Stimulated activated CD4-positive, alpha-beta T cell treated with anti-CD3 and anti-CD28 coated beads, TNF-alpha, amount 100 ng/mL, for 48 hours (primary cell): Measurements from ENCODE around the gene CCRL2.
"Not testable (repeated sequence)": the region's sequence is repeated elsewhere in the genome, so short reads cannot be mapped to it uniquely, and the experiment has no call there.

Experiments
- DNase-seq, 3 donors: peaks; one replicate each; pipeline ENCODE4 v3.0.0-alpha.2; 2020; ENCODE audit warnings: low read depth in 3 of 3

Gene CCRL2

GRCh38 chr3:46405301-46406019 lies 1.6 kb upstream of the CCRL2 start:
- DNase-seq = no peak

DNA sequence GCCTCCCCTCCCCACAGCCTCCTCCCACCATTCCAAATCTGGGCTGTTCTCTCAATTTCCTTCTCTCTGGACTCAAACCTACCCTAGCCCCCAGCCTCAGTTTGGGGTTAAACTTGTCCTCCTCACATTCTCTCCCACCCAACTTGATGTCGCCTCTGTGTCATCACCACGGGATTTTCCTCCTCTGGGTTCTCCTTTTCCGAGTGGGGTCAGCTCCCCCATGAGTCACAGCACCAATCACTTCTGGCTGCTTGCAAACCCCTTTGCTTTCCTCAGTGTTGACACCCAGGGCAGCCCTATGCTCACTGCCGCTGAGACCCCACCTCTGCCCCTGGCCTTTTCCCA lies 644 bp upstream of the CCRL2 start:
- no peak for DNase-seq

GRCh38 chr3:46407970-46408369 lies 911 bp downstream of the CCRL2 start:
- no peak for DNase-seq

DNA sequence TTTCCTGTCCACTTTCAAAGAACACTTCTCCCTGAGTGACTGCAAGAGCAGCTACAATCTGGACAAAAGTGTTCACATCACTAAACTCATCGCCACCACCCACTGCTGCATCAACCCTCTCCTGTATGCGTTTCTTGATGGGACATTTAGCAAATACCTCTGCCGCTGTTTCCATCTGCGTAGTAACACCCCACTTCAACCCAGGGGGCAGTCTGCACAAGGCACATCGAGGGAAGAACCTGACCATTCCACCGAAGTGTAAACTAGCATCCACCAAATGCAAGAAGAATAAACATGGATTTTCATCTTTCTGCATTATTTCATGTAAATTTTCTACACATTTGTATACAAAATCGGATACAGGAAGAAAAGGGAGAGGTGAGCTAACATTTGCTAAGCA lies 1.8 kb downstream of the CCRL2 start:
- DNase-seq = no peak

- DNase-seq = no peak
Measured at GRCh38 chr3:46409739-46410489, 2.9 kb downstream of the CCRL2 start.

GRCh38 chr3:46410669-46411068 lies 3.6 kb downstream of the CCRL2 start:
- no peak for DNase-seq

DNA sequence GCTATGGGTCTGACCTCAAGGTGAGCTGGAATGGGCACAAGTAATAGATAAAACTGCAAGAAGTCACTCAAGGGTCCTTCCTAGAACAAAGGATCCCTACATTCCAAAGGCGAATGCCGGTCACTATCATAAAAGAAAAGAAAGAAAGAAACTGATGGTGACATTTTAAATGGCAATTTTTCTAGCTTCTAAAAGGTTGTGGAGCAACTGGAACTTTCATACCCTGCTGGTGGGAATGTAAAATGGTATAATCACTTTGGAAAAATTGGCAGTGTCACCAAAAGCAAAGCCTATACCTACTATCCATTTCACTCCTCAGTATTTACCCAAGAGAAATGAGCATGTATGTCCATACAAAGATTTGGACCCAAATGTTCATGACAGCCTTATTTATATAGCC lies 4.2 kb downstream of the CCRL2 start:
- no peak for DNase-seq

- no peak for DNase-seq
Measured at GRCh38 chr3:46412786-46413298, 5.8 kb downstream of the CCRL2 start.

DNA sequence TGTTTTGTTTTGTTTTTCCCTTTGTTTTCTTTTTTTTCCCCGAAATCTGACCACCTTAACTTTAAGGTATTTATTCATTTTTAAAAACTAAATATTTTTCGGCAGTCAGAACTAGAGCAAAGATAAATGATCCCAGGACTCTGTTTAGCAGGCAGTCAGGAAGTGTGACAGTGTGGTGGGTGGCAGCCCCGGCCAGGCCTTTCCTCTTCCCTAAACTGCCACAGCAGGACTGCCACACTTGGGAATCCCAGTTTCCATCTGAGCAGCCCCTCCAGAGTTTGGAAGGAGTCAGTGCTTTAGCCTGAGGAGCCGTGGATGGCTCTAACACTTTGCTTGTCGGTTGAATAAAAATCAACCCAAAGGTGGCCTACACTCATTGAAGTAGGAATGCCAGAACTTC lies 6.9 kb downstream of the CCRL2 start:
- no peak for DNase-seq

DNA sequence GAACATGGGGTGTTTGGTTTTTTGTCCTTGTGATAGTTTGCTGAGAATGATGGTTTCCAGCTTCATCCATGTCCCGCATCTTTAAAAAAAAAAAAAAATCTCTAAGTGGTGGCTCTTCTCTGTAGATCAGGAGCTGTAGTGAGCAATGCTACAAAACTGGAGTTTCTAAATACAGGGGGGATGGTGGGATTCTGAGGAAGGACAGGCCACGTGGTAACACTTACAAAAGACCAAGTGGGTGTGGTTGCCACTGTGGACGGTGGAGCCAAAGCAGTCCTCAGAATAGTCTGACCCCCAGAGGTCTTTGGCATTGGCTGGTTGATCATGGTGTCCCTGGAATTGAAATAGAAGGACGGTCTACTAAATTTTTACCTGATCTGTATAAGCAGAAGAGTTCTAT lies 7.7 kb downstream of the CCRL2 start:
- DNase-seq = no peak

- no peak for DNase-seq
Measured at GRCh38 chr3:46416125-46416810, 9.2 kb downstream of the CCRL2 start.

GRCh38 chr3:46416811-46417510 lies 9.9 kb downstream of the CCRL2 start:
- DNase-seq = no peak

DNA sequence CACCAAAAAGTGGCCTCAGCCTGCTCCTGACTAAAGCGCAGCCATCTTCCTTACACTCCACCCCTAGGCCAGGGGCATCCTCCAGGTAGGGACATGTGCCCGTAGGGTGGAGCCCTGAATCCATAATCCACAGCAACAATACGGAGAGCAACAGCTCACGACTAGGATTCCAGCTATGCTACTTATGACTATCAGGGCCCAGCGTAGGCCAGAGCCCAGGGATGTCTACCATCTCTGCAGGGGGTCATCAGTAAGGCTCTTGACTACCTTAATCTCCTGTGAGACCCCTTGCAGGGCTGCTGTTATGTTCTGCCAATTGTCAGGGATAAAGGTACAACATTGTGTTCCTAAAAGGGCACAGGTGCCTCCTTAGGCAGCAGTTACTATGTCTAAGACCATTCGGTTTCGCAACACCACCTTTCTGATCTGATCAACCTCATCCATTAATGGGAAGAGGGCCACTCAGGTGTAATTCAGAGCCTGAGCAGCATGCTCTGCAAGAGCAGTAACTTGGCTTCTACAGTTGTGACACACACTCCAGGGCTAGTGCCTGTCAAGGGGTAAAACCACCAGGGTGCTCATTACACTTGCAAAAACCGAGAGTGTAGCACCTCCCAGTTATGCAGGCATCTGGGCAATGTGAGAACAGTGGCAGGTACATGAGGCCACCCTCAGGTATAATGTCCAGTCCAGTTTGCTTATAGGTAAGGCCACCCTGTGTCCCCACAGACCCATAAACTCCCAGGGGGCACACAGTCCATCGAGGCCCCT lies 11.0 kb downstream of the CCRL2 start:
- no peak for DNase-seq

DNA sequence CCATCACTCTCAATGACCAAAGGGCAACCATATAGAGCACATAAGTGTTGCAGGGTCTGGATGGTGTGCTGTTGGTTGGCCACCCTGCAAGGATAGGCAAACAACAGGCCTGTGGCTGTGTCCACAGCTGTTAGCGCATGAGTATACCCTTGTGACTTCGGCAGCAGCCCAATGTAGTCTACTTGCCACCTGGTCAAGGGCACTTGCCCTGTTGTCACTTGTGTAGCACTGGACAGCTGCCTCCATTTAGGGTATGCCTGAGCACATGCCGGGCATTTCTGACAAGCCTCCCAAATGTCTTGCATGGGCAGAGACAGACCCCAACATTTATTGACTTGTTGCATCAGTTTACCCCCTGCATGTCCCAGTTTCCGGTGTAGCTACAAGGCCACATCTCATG lies 12.8 kb downstream of the CCRL2 start:
- DNase-seq = no peak

- no peak for DNase-seq
Measured at GRCh38 chr3:46420931-46421330, 13.9 kb downstream of the CCRL2 start.

GRCh38 chr3:46422617-46423016 lies 15.6 kb downstream of the CCRL2 start:
- DNase-seq = no peak

GRCh38 chr3:46423588-46423987 lies 16.5 kb downstream of the CCRL2 start:
- DNase-seq = no peak

DNA sequence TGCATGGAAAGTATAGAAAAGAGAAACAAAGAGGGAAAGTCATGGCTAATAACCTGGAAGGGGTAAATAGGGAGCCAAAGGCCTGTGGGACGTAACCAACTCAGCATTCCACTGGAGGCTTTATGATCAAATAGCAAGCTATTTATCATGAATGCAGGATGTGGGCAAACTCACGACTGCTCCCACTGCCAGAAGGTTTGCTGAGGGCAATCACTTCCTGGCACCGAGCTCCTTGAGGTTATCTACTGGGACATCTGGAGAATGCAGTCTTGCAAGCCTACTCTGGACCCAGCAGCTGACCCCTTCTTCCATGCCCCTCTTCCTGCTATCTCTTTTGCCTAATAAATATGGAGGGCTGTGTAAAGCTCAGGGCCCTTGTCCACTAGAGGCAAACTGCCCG lies 19.4 kb downstream of the CCRL2 start:
- not testable (repeated sequence) for DNase-seq

DNA sequence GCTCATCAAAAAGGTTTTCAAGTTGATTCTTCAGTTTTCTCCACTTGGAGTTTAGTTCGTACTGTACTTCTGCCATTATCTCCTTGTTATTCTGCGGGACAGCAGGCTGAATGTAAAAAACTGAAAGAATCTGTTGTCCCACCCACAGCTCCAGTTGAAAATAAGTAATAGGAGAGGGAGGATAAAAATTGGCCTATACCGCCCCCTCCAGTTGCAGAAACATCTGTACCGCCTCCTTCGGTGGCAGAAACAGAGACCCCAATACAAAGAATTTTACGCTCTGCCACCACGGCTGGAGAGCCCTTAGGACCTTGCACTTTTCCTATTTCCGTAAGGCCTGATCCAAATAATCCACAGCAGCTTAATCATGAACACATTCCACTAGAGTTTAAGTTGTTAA lies 20.3 kb downstream of the CCRL2 start:
- DNase-seq = not testable (repeated sequence)

DNA sequence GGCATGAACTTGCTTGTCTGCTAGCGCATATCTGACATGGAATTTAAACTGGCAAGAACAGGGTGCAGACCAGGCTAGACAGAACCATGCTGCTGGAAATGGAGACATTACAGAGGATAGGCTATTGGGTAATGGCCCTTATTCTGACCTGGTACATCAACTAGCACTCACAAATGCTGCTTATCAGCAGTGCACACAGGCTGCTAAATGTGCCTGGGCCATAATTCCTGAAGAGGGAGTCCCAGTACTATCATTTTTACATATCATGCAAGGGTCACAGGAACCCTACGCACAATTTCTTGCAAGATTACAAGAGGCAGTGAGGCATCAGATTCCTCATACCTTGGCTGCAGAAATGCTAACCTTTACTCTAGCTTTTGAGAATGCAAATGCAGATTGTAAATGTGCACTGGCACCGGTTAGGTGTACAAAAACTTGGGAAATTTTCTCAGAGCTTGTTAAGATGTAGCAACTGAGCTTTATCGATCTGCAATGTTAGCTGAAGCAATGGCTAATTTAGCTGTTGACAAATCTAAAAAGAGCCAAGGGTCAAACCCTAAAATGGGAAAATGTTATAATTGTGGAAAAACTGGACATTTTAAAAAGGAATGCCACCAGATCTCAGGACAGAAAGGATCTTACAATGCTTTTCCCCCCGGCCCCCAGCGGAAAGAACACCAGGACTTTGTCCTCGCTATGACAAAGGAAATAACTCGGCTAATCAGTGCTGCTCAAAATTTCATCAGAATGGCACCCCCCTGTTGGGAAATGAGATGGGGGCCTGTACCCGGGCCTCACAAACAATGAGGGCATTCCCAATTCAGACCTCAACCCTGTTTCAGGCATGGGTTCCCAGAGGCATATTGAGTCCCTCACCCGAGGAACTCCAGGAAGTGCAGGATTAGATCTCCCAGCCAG lies 21.1 kb downstream of the CCRL2 start:
- DNase-seq = no peak
